HuH-7.5 (cell line): Measurements from ENCODE around the gene LAYN.

Experiments used
- DNase-seq: peaks from one replicate; pipeline ENCODE4 v3.0.0; 2011; ENCODE audit warnings: low spot score

Gene LAYN

DNA sequence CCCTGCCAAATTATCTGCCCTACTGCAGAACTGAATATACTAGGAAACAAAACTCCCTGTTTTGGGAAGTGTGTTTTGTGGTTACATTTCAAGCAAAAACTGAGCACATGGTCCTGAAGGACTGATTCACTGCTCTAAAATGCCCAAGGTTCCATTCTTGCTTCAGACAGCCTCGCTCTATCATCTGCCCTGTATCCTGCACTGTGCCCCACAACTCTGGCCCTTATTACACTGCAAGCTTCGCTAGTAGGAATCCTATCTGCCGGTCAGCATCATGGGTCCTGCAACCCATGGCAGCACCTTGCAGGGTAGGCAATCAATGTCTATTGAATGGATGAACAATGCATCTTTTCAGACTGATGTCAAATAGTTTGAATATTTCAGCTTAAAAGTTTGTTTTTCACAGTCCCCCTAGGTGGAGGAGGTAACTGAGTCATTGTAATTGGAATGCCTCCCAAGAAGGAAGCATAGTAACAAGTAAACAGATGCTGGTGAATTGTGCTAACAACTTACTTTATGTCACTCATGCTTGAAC is 21.3 kb downstream of the LAYN start:
- DNase-seq = no peak

DNA sequence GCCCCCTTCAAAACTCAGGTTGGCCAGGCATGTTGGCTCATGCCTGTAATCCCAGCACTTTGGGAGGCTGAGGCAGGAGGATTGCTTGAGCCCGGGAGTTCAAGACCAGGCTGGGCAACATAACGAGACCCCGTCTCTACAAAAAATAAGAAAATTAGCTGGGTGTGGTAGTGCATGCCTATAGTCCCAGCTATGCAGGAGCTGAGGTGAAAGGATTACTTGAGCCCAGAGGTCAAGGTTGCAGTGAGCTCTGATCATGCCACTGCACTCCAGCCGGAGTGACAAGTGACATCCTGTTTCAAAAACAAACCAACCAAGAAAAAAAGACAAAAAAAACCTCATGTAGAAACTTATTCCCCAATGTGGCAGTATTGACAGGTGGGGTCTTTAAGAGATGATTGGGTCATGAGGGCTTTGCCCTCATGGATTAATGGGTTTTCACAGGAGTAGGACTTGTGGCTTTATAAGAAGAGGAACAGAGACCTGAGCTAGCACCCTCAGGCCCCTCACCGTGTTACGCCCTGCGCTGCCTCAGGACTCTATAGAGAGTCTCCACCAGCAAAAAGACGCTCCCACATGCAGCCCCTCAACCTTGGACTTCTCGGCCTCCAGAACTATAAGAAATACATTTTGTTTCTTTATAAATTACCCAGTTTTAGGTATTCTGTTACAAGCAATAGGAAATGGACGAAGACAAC is 22.3 kb downstream of the LAYN start:
- DNase-seq = no peak

DNA sequence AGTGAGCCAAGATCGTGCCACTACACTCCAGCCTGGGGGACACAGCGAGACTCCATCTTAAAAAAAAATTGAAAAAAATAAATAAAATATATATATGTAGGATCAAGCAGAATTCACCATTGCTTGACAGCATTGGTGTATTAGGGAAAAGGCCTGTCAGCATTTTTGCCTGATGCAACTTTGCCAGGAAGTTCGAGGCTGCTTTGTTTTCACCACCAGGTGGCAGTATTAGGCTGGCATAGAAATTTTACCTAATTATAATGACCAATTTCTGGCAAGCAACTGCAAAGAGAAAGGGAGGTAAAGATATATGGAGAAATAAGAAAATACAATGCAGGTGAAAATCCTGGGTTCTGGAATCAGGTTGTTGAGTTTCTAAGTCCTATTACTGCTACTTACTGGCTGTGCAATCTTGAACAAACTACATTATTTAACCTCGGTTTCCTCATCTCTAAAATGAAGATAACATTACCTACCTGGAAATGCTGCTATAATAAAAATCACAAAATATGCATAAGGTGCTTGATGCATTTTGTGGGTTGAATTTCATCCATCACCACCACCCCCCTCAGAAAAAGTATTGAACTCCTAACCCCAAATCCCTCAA is 24.7 kb downstream of the LAYN start:
- no peak for DNase-seq

DNA sequence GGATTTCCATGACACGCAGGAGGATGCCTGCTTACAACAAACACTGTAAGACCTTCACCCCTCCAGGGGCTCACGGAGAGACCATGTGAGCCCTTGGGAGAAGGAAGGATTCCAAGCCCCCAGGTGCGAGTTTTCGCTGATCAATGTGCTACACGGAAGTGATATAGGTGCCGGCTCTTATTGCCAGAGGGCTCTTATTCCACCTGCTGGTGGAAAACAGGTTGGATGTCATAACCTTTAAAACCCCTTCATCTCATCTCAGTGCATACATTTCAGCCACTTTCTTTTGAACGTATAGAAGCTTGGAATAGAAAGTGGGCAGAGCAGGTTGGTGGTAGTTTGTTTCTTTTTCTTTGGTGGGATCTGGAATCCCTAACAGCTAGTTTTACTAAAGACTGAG is 25.8 kb downstream of the LAYN start:
- DNase-seq = no peak

DNA sequence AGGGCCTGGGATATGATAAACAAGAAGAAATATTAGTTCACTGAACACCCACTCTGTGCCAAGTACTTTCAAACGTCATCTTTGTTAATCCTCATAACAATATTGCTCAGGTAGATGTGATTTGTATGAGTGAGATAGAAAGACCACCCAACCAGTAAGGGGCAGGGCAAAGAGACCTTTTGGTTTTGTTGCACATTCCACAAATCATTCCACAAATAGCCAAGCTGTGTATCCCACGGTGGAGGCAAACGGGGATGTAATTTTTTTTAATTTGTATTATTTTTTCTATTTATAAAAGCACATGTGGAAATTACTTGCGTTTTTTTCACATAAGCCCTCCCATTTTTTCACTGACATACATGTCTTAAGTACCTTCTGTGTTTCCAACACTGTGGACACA is 29.0 kb downstream of the LAYN start:
- DNase-seq = no peak

DNA sequence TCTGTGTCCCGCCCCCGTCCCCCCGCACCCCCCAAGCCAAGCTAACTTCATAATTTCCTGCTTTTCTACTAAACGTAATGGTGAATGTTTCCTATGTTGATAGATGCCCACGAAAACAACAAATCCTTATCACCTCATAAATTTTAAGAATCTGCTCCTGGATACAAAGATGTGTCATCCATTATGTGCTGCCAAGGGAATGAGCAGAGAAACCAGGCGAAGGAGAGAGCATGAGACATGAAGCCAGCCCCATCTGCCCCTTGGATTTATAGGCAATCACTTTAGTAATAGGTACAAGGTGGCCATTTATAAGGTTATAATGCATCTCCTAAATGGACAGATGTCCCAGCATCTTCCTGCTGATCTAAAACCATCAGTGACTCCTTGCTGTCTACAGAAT is 30.3 kb downstream of the LAYN start:
- DNase-seq = no peak

DNA sequence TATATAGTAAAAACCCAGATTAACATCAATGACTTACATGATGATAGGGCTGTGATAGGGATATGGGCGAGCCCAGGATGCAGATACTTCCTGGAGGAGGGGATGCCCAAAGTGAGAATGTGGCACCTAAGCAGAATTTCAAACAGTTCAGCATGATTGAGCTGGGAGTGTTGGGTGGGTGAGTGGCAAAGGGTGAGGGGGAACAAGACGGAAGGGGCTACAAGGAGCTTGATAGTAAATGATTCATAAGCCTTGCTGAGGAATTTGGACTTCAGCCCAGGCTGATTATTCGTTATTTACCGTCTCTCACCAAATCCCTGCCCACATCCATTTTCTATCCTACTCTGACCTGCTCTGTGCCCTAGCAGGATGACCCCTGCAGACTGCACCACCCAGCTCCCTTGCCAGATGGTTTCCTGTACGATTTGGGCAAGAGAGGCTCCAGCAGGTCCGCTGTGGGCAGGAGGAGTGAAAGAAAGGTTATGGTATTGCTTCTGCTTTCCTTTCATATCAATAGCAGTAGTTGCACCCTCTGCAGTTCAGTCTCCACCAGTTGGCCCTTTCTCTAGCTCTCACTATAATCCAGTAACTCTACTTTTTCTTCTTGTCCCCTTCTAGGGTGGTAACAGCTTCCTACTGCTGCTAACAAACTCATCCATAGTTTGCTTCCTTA is 31.4 kb downstream of the LAYN start:
- no peak for DNase-seq

DNA sequence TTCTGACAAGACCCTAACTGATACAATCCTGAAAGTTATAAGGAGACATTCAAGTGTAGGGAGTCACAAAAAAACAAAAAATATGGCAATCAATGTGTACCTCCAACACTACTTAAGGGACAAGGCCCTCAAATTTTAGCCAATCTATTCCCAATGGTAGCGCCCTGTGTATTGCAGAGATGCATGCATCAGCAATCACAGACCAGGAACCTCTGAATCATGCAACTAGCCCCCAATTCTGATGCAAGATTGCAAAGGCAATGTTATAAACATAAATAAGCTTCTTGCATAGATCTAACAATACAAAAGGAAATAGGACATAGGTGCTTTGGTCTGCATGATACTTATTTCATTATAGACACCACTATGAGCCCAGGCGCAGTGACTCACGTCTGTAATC is 32.1 kb downstream of the LAYN start:
- DNase-seq = no peak

DNA sequence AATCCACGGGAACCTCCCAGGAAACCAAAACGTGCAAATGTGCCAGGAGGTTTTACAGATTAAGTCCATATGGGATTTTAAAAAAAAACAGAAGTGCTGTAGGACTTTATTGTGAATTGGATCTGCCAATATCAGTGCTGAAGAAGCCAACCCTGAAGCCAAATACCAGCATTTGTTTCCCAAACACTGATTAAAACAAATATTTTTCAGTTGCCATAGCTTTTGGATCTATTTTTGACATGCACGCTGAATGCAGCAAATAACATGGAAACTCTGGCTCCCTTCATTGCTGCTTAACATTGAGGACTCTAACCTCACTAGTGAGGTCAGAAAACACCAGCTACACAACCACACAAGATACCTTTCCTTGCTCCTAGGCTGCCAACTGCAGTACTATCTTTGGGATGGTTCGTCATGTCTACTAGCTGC is 33.3 kb downstream of the LAYN start:
- no peak for DNase-seq

DNA sequence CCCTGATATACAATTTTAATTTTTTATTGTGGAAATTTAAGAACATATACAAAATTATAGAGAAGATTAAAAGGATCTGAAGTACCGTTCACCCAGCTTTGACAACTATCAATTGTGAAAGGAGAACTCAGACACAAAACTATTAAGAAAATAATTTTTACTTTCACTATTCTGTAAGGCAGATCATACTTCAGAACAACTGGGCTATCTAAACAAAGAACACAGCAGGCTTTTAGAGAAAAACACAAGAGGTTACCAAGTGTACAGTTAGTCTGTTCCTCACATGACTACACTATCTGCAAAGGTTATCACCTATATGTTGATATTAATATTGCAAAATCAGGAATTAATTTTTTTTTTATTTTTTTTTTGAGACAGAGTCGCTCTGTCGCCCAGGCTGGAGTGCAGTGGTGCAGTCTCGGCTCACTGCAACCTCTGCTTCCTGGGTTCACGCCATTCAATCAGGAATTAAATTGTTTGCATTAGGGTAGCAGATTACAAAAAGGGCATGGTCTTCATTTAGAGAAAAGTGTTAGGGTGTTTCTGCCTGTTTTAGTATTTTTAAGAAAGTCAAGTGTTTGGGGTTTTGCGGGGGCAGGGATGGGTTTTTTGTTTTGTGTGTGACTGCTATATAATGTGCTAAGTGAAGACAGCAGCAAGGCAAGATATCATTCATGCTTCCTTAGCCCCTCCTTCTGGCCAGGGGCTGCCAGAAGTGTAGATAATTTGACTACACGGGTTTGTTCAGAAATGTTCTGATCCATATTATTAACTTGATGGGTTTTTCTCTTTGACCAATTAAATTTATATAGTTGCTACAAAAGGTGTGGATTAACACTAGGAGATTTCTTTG is 34.1 kb downstream of the LAYN start:
- DNase-seq = no peak

DNA sequence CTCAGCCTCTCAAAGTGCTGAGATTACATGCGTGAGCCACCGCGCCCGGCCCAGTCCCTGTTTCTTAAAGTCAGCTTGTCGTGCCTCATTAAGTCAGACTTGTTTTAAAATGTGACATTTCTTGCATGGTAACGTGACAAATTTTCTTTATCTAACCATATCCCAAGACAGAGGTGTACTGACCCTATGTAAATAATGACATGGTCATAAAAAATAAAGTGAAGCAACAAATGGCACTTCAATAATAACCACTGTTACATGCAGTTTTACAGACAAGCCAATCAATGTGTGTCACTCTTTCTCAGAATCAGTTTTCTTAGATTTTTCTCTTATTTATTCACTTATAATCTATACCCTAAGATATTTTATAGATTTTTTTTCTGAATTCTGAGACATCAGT is 35.2 kb downstream of the LAYN start:
- no peak for DNase-seq

DNA sequence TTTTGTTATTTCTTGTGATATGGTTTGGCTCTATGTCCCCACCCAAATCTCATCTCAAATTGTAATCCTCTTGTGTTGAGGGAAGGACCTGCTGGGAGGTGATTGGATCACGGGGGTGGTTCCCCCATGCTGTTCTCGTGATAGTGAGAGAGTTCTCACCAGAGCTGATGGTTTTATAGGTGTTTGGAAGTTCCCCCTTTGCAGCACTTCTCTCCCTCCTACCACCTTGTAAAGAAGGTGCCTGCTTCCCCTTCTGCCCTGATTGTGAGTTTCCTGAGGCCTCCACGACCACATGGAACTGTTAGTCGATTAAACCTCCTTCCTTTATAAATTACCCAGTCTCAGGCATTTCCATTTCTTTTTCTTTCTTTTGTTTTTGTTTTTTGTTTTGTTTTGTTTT is 37.3 kb downstream of the LAYN start:
- no peak for DNase-seq

DNA sequence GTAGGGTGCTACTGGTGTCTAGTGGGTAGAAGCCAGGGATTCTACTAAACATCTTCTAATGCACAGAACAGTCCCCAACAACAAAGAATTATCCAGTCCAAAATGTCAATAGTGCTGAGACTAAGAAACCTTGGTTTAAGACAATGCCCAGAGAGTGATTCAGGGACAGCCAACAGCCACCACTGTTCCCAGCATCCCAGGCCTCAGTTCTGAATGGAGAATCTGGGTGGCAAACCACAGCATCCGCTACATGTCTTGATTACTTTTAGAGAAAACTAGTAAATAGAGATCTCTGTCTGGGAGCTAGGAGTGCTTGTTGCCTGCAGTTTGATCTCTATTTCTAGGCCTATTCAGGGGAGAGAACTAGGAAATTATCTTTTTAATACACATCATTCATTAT is 40.8 kb downstream of the LAYN start:
- DNase-seq = no peak

DNA sequence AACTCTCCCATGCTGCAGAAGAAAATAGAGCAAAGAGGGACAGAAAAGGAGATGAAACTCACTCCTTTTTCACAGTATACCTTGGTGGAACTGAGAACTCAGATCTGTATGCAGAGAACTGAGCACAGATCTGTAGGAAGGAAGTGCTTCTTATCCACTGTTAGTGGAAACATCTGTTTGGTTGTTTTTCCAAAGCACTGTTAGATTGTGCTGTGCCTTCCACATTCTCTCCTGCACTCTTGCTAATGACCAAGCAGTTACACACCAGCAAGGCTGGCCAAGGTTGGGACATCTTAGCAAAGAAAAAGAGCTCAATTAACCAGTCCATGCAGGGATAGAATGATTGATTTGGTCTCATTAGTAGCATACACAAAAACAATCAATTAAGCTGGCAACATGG is 41.6 kb downstream of the LAYN start:
- no peak for DNase-seq

DNA sequence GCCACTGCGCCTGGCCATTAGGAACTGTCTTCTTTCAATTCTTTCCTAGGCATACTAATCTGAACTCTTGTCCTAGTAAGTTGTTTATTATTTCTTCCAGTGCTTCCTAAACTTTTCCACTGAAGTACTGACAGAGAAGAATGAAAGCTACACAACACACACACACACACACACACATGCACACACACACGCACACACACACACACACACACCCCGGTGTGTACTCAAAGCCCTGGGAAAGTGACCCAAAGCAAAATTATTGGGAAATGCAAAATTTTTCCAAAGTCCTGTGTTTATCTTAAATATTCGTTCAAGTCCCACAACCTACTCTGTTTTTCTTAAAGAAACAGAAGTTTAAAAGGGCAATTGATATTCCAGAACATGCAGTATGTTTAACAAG is 42.4 kb downstream of the LAYN start:
- no peak for DNase-seq

DNA sequence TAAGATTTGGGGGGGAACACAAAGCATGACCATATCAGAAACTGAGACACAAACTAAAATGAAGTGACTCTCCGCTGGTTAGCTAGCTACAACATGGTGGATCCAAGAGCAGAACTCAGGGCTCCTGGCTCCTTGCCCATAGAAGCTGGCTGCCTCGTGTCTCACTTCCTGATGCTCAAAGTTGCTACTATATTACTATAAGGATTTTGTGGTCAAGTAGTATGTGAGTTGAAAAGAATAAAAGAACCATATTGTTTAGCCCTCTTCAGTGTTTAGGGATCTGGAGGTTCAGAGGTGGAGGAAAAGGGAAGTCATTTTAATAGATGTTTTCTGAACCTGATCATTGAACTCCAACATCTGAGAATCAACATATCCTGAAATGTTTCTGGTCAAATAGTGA is 44.9 kb downstream of the LAYN start:
- no peak for DNase-seq

DNA sequence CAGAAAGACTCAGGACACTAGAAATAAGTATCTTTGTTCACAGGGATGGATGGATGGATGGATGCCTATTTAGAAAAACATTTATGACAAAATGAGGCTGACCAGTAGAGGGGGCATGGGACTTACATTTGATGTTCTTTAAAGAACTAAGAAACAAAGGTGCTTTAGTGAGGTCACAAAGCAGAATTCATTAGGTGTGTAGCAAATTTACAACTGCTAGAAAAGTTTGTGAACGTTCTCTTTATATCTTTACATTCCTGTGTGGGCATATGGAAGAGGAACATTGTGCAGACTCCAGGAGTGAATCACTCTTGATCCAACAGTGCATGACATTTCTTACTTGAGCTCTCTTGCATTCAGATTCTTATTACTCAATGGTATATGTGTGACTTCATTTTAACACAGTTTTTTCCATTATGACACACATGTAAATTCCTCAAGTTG is 45.9 kb downstream of the LAYN start:
- DNase-seq = no peak

DNA sequence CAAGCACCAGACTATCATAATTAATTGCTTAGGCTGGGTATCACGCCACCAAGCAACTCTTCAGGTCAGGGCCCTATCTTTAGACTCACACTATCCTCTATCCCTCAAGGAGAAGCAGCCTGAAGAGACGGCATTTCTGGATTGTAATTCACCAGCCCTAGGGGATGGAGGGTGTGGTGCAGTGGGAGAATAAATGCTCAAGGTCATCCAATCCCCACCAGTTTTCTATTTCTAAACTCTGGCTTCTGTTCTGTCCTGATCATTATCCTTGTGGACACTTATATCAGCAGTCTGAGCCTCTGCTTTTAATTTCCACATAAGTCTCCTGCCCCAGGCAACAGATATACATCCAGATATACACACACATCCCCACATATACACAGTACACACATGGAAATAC is 48.6 kb downstream of the LAYN start:
- DNase-seq = no peak

DNA sequence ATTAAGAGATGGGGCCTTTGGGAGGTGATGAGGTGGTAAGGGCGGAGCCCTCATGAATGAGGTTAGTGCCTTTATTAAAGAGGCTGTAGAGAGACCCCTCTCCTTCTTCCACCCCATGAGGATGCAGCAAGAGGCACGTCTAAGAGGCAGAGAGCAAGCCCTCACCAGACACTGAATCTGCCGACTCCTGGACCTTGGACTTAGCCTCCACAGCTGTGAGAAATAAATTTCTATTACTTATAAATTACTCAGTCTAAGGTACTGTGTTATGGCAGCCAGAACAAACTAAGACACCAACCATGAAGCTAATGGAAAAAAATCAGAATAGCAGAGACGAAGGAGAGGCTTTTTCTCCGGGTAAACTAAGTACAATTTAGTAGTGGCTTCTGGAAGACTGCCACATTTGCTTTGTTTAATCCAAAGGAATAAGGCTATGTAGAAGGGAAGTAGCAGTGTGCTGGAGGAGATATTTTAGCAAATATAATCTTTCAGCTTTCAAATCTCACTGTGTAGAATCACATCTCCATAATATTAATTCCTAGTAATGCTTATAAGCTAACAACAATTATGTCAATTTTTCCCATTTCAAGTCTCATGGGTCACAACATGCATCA is 49.5 kb downstream of the LAYN start:
- no peak for DNase-seq

DNA sequence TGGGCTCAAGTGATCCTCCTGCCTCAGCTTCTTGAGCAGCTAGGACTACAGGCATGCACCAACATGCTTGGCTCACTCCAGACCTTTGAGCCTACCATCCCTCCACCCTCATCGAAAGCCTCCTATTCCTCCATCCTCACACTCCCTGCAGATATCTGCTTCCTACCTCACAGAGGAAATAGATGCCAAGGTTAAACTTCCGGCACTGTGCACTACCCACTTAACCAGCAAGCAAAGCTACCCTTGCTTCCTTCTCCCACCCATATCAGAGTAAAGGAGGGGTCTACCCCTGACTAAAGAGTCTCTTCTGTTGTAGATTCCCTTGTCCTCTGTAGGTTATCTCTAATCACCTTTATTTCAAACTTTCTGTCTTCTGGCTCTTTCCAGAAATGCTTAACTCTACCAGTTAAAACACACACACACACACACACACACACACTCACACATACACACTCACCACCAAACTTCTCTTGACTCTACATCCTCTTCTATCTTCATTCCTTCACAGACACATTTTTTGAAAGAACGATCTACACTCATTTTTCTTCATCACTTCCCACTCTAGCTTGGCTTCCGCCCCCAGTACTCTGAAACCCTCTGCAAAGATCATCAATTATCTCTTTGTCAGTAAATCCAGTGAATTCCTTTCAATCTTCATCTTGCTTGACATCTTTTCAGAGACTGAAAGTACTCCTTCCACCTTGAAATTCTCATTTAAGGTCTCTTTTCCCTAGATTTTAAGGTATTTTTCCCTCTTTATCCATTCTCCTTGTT is 50.9 kb downstream of the LAYN start:
- DNase-seq = no peak

DNA sequence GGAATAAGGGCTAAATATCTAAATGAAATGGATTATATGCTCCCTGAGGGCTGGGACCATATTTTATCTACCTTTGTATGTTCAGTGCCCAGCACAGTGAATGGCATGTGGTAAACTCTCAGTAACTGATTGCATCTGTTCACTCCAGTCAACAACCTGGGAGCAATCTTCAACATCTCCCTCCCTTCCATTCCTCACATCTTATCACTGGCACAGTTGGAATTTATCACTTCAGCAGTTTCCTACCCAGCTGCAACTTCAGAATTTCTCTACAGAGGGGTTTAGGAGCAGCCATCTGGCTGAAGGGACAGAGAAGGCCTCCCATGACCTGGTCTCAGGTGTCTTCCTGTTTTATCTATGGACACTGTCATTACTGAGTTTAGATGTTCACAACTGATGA is 52.0 kb downstream of the LAYN start:
- no peak for DNase-seq
